T-helper 22 cell (primary cell): Measurements from ENCODE around the gene EBF3.

Experiments
- DNase-seq: peaks from one replicate; pipeline ENCODE4 v3.0.0-alpha.2; 2020; ENCODE audit warnings: low read depth

Gene EBF3

DNA sequence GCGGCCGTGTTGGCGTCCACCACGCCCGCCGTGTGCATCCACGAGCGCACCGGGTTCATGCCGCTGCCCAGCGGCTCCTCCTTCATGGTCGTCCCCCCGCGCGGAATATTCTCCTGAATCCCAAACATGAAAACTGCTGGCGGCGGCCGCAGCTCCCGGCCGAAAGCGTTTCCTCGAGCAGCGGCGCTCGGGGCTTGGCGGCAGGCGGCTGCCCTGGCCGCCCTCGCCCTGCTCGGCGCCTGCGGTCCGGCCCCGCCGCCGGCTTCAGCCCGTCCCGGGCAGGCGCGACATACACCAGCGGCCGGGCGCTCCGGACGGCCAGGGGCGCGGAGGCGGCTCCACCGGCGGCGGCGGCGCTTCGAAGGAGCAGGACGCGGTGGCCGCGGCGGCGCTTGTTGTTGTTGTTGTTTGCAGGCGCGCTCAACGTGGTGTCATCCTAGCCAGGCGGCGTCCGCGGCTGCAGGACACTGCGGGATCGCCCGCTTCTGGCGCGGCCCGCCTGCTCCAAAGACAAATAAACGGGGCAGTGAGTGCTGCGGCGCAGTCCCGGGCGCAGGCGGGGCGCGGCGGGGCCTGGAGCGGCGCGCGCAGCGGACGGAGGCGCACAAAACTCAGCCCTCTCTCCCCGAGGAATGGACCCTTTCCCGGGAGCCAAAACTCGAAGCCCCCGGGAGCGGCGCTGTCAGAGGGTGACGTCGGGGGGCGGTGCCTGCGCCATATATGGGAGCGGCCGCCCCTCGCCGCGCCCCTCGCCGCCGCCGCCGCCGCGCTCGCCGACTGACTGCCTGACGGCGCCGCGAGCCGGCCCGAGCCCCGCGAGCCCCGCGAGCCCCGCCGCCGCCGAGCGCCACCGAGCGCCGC, at the start of gene EBF3:
TSS of gene EBF3 (minus strand) at position 634 of the 861 bp plus-strand sequence. CDS start at position 128, 506 bp downstream.
- DNase-seq = peak; percentile 25

DNA sequence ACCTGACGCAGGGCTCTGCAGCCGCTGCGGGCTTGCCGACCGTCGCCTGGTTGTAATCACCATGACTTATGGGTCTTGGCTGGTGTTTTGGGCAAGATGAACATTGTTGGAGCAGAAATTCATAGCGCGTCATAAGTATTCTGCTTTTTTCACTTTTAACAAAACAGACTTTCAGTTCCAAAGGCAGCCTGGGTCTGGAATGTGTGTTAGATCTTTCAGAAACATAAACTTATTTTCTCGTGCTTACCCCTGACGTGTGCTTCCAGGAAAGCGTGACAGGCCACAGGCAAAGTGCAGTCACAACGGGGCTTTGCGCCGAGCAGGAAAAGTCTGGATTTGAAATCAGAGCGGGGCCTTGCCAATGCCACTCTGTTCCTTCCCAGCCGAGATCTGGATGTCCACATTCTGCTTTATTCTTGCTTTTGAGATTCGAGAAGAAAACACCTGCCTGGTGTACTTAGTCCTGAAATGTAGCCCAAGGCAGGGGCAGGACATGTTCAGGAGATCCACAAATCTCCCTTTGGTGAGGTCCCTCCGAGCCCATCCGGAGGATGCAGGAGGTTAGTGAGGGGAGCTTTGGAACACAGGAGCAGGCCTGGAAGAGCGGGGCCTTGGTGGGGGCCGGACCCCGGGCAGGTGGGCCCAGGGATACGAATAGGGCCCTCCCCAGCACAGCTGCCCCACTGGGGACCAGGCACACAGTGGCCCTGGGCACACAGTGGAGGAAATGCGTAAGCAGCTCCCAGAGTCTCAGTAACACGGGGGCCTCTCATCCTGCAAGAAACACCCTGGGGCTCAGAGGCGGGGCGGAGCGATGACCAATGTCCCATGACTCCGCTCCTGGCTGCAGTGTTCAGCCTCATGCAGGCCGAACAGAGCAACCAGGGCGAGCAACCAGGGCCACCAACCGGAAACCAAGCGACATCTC, 49.5 kb upstream of the EBF3 start:
- no peak for DNase-seq

- DNase-seq = no peak
Observed at GRCh38 chr10:130012129-130012528, 48.1 kb upstream of the EBF3 start.

DNA sequence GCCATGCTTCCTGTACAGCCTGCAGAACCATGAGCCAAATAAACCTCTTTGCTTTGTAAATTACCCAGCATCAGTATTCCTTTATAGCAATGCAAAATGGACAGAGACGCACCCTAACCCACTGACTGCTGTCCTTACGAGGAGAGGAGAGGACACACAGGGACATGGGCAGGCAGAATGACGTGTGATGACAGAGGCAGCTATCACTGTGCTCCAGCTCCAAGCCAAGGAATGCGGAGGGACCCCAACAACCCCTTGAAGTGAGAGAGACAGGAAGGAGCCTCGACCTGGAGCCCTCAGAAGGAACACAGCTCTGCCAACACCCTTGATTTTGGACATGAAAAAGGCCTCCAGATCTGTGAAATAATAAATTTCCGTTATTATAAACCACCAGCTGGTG, 46.6 kb upstream of the EBF3 start:
- no peak for DNase-seq

DNA sequence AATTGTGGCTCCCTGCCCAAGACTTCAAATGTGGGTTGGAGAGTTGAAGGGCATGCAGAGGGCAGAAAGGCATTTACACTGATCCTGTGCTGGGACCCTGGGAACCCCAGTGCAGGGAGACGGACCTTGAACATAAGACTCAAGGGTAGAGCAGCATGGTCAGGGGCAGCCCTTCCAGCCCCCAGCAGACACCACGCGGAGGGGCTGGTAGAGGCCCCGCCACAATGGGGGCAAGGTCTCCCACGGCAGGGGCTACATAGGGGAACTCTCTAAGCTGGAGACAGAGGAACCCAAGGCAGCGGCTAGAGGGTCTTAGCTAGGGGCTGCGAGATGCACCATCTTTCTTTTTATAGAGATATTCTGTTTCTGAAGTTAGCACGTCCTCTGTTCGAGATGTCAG, 45.2 kb upstream of the EBF3 start:
- DNase-seq = no peak

DNA sequence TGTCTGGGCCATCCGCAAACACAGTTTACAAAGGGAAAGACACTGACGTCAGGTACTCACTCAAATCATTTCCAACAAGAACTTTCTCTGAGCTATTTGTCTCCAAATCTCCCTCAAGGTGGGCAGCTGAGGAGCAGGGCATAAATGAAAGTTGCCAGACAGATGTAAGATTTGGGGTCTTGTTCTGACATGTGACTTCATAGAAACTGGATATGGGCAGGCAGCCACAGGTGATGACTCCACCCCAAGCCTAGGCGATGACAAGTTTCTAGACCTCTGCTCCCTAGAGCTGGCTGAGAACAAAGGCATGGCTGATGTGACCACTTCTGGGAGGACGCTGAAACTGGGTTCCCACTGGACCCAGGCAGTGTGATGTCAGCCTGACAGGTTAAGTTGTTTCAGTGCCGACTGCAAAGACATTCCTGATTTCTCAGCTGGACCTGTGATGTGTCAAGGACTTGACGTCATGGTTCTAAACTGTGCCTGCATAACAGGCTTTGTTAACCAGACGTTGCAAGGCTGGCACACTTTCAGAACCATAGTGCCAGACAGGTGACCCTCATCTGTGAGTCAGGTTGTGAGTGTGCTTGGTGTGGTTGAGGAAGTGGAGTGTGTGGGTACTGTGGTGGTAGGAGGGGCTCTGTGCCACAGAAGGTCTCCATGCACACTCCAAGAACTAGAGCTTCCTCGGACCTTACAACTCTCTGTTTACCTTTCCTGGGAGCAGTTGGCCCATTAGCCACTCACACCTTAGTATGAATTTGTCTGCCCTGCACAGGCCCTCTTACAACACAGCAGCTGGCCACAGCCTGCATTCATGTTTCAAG, 39.9 kb upstream of the EBF3 start:
- DNase-seq = no peak

DNA sequence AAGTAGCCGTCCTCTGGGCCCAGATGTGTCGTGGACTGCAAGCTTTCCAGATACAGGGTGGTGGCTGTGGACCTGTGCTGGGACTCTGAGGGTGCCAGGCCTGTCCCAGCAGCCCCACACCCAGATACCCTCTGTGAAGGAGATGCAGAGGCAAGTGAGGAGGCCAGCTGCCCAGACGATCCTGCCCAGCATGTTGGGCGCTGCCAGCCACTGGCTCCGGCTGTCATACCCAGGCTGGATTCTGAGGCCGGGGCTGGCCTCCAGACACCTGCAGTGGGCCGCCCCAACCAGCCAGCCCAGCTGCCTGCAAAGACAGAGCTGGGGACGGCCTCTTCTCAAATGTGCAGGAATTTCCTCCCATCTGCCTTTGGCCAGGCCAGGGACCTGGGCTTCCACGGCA, 39.1 kb upstream of the EBF3 start:
- no peak for DNase-seq

- DNase-seq = no peak
Observed at GRCh38 chr10:130002606-130003005, 38.5 kb upstream of the EBF3 start.

- no peak for DNase-seq
Observed at GRCh38 chr10:130000918-130001317, 36.8 kb upstream of the EBF3 start.

DNA sequence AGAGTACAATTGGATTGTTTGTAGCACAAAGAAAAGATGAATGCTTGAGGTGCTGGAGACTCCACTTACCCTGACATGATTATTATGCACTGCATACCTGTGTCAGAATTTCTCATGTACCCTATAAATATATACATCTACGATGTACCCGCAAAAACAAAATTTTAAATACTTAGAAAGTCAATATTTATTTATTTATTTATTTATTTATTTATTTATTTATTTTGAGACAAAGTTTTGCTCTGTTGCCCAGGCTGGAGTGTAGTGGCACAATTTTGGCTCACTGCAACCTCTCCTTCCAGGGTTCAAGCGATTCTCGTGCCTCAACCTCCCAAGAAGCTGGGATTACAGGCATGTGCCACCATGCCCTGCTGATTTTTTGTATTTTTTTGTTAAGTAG, 35.1 kb upstream of the EBF3 start:
- DNase-seq = no peak

GRCh38 chr10:129993621-129994020, 29.5 kb upstream of the EBF3 start:
- no peak for DNase-seq

DNA sequence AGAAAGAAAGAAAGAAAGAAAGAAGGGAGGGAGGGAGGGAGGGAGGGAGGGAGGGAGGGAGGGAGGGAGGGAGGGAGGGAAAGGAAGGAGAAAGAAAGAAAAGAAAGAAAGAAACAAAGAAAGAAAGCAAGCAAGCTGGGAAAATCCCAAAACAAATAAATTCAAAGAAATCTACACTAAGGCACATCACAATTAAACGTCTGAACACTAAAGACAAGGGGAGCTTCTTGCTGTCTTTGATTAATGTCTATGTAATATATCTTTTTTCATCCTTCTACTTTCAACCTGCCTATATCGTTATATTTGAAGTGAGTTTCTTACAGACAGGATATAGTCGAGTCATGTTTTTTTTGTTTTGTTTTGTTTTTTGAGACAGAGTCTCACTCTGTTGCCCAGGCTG, 28.3 kb upstream of the EBF3 start:
- no peak for DNase-seq

- no peak for DNase-seq
Observed at GRCh38 chr10:129982825-129983224, 18.8 kb upstream of the EBF3 start.

DNA sequence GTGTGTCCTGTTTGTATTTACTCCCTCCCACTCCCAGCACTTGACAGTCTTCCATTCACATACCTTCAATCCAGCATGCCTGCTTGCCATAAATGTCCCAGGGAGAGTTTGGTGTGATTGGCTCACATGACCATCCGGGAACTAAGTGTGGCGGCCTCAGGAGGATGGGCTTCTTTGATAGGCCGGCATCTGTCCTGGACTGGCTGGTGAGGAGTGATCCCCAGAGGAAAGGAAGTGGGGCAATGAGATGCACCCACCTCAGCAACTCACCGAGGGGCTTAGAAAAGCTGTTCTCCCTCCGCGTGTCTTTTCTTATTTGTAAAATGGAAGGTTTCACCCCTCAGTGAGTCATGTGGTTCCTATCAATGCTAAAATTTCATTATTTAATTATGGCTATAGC, 14.9 kb upstream of the EBF3 start:
- no peak for DNase-seq

DNA sequence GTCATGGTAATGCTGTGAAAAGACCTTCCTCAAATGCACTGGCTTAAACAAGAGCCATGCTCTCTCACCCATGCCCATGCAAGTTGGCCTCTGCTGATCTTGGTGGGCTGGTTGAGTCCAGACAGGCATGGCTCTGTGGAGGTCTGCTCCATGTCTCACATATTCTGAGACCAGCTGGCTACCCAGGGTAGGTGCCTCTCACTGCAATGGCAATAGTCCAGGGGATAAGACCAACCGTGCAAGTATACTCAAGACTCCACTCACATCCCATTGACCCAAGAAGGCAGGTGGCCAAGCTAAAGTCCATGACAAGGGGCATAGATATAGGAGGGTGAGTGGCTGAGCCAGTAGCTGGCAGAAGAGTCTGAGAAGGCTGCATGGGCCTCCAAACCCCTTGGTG, 14.2 kb upstream of the EBF3 start:
- no peak for DNase-seq

GRCh38 chr10:129977794-129978193, 13.7 kb upstream of the EBF3 start:
- no peak for DNase-seq

DNA sequence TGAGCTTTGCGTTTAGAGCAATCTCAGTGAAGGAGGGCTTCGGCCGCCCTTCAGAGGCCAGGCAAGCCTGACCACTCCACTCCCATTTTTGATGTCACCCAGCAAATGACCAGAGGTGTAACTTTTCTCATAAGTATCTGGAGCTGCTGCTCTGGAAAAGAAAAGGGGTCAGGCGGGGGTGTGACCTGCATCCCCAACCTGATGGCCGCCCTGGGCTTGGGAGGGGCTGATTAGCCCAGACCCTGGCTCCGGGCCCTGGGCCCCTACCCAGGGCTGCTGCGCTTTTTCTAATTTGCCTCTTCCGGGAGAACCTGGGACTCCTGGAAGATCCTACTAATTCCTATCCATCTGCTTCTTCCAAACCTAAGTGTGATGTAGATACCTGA, 9.6 kb upstream of the EBF3 start:
- no peak for DNase-seq

GRCh38 chr10:129972966-129973673, 9.0 kb upstream of the EBF3 start:
- DNase-seq = no peak

DNA sequence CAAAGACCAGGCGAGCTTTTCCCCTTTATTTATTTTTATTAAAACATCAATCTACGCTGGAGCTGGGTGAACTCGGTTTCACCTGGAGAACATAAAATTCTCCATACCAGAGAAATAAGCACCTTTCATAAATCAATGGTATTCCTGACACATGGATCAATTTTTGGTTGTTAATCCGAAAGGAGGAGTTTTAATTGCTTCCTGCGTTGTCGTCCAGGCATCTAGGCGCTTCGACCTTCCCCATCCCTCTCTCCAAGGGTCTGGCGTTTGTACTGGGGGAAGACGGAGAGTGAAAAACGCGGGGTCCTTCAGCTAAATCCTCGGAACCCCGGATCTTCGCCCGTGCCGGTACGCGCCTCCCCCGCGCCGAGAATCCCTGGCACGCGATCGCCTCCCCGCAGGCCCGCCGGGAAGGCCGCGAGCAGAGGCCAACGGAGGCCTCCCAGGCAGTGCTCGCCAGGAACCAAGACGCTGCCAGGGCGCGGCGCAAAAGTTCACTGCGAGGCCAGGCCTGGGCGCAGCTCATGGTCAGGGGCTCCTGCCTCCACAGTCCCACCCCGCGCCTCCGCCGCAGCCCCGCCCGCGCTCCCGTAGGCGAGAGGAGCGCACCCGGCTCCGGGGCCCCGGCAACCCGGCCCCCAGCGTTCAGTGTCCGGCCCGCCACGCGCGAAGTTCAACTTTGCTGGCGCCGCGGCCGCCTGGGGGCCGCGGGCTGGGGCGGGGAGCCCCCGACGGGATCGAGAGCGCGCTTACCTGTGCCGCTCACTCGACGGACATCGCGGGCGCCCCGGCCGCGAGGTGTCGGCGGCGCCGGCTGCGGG, 8.3 kb upstream of the EBF3 start:
- DNase-seq = no peak

- DNase-seq = no peak
Observed at GRCh38 chr10:129971381-129972144, 7.5 kb upstream of the EBF3 start.
